PC-3 (cell line): ENCODE data around the gene HOXC5.

ENCODE experiments used
- EZH2 ChIP-seq: fragments of 300-600 bp; sonication (generic); IDR thresholded peaks from one replicate; pipeline ENCODE4 v1.6.1; 2017; ENCODE audit warnings: antibody characterized with exemption, mild to moderate bottlenecking, low read length; ENCODE audit not compliant: unreplicated experiment
- EZH2phosphoT487 ChIP-seq: fragments of 300-600 bp; sonication (generic); IDR thresholded peaks from 2 replicates; pipeline ENCODE4 v1.6.1; 2018; ENCODE audit warnings: mild to moderate bottlenecking, antibody characterized with exemption, low read length, borderline replicate concordance

DNA sequence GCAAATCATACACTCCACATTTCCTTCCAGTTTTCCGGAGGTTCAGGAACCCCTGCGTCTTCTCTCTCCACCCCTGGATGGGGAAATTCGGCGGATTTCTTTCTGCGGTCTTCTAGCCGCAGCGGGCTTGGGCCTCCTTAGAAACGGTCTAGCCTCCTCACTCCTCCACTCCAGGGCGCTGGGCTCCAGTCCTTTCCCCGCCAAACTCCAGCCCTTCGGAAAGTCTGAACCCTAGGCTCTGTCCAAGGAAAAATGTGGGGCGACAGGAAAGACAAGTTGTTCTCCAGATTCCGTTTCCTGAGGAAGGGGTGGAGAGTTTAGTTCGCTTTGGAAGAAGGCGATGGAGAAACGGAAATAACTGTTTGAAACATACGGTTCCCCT lies 49.3 kb upstream of the HOXC5 start:
- no peak for TF ChIP-seq EZH2
- no peak for TF ChIP-seq EZH2phosphoT487
